GM19452 (cell line): ENCODE data around the gene ANK2.
A peak's percentile ranks its signal among the peaks of the same experiment; 100 is the strongest.
"Not testable (repeated sequence)": the region's sequence is repeated elsewhere in the genome, so short reads cannot be mapped to it uniquely, and the experiment has no call there.

ENCODE experiments used
- ATAC-seq: cut with Tn5 transposase; IDR thresholded peaks from one replicate; pipeline ENCODE4 v1.9.1; 2021; ENCODE audit not compliant: unreplicated experiment

The ANK2 gene

GRCh38 chr4:113146876-113147358 is 97.5 kb downstream of the ANK2 start:
- ATAC-seq = peak; percentile 72

GRCh38 chr4:113147498-113148111 is 98.2 kb downstream of the ANK2 start:
- no peak for ATAC-seq

- no peak for ATAC-seq
These were observed 99.5 kb downstream of the ANK2 start for GRCh38 chr4:113148925-113149324.

- ATAC-seq = no peak
These were observed 104.2 kb downstream of the ANK2 start for GRCh38 chr4:113153529-113154101.

- ATAC-seq = no peak
These were observed 104.8 kb downstream of the ANK2 start for GRCh38 chr4:113154281-113154680.

GRCh38 chr4:113157086-113157857 is 107.8 kb downstream of the ANK2 start:
- no peak for ATAC-seq

- ATAC-seq = no peak
These were observed 110.6 kb downstream of the ANK2 start for GRCh38 chr4:113159942-113160545.

- ATAC-seq = no peak
These were observed 111.1 kb downstream of the ANK2 start for GRCh38 chr4:113160548-113160947.

GRCh38 chr4:113162089-113162488 is 112.6 kb downstream of the ANK2 start:
- ATAC-seq = no peak

- no peak for ATAC-seq
These were observed 119.9 kb downstream of the ANK2 start for GRCh38 chr4:113169368-113169767.

- no peak for ATAC-seq
These were observed 120.8 kb downstream of the ANK2 start for GRCh38 chr4:113170115-113170804.

GRCh38 chr4:113170805-113171468 is 121.5 kb downstream of the ANK2 start:
- no peak for ATAC-seq

GRCh38 chr4:113173126-113173792 is 123.8 kb downstream of the ANK2 start:
- ATAC-seq = no peak

GRCh38 chr4:113173793-113174264 is 124.4 kb downstream of the ANK2 start:
- no peak for ATAC-seq

- no peak for ATAC-seq
These were observed 129.6 kb downstream of the ANK2 start for GRCh38 chr4:113179091-113179490.

- ATAC-seq = no peak
These were observed 130.5 kb downstream of the ANK2 start for GRCh38 chr4:113179996-113180395.

- ATAC-seq = no peak
These were observed 132.0 kb downstream of the ANK2 start for GRCh38 chr4:113181289-113182007.

GRCh38 chr4:113183032-113183605 is 133.7 kb downstream of the ANK2 start:
- no peak for ATAC-seq

GRCh38 chr4:113186220-113186619 is 136.8 kb downstream of the ANK2 start:
- not testable (repeated sequence) for ATAC-seq
